Vein endothelial cell (primary cell): Measurements from ENCODE around the gene HNRNPR. TPM values are rescaled to one million over a fixed set of nuclear protein-coding genes. Genes with fewer than 3 reads are reported as not detected.

Experiments used
- total RNA-seq: library from RNA; depleted of rRNA; stranded (reverse); fragments of >200 nt; gene quantifications from 2 replicates; pipeline ENCODE4 v1.2.3, GENCODE V29; 2012

The HNRNPR gene
- total RNA-seq: 81.7 and 99.1 TPM in 2 replicates

DNA sequence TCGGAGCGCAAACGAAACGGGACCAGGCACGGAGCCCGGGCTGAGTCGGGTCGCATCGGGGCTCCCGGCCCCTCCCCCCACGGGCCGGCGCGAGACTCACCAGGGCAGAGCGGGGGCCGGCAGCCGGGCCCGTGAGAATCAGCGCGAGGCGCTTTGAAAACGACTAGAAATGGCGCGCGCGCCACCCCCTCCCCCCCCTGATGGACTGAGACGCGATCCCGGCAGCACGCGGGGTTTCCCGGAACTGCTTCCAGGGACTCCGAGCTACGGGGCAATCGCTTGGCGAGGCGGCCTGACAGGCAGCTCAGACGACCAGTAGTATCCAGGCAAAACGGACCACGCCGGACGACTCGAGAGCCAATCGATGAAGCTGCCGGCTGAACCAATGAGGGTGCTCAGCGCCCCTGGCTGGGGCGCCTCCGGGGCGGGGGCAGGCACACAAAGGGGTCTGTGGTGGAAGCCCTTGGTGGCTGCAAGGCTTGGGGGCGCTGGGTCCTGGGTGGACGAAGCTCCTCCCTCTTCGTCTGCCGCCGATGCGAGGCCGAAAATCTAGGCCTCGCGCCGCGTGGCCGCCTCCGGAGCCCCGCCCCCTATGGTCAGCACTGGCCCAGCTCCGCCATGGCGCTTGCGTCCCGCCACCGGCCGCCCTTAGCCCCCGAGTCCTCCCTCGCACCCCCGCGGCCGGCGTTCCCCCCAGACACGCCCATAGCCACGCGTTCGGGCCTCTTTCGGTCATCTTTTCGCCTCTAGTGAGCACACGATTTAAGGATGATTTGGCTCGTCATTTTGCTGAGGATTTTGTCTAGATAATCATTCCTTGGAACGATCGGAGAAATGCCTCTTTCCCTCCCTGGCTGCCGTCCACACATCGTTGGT is at the start of gene HNRNPR:
HNRNPR (minus strand) TSS at position 174 of the 876 bp plus-strand sequence. CDS start 3,276 bp downstream, outside the sequence.

DNA sequence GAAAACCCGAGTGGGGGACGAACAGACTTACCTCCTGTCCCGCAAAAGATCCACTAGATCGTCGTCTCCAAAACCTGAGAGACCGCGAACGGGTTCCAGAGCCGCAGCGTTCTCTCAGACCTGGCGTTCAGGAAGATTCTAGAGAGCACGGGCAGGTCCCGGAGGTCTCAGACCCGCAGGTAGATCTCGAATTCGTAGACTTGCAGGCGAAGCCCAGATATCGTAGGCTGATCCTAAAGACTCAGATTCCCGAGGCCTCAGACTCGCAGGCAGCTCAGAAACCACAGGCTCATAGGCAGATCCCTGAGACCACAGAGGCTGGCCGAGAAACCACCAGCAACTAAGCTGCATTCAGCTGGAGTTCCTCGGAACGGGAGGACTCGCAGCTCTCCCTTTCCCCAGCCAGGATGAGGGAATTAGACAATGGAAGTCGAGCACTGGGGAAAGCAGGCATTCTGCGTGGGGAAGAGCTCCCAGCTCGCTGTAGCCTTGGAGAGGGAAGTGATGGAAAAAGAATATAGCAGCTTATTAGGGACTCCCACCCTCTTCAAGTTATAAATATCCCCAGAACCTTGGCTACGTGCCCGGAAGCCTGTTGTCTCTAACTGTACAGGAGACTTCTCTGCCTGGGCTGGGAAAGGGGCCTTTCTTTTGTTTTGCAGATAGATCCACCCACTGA is 25.4 kb upstream of the HNRNPR start, which contains the start of gene ZNF436:
ZNF436 (minus strand) TSS at position 502 of the 679 bp plus-strand sequence. CDS start 1,831 bp downstream, outside the sequence.

Other genes with a start within 250 kb of the HNRNPR start
- gene LUZP1, start 175.4 kb downstream of the HNRNPR start, total RNA-seq: 81.3 and 82.0 TPM in 2 replicates
- under 0.01 and 0.19 TPM in 2 replicates for gene HTR1D, start 126.8 kb downstream of the HNRNPR start, total RNA-seq
- 23.2 and 29.2 TPM in 2 replicates for gene ZNF436, start 25.6 kb upstream of the HNRNPR start, total RNA-seq
- gene TCEA3, start 80.5 kb upstream of the HNRNPR start, total RNA-seq: 0.65 and 0.86 TPM in 2 replicates
- 12.7 and 15.7 TPM in 2 replicates for gene ASAP3, start 139.9 kb upstream of the HNRNPR start, total RNA-seq
- 1.9 and 2.6 TPM in 2 replicates for gene E2F2, start 186.9 kb upstream of the HNRNPR start, total RNA-seq
- 400 and 449 TPM in 2 replicates for gene ID3, start 215.2 kb upstream of the HNRNPR start, total RNA-seq